Activated CD4-positive, alpha-beta T cell treated with anti-CD3 and anti-CD28 coated beads for 36 hours (primary cell): ENCODE data around the gene ADAR. TPM values are rescaled to one million over a fixed set of nuclear protein-coding genes. Genes with fewer than 3 reads are reported as not detected.

Experiments used
- ATAC-seq: fragments of 200-7000 bp; cut with Tn5 transposase; one replicate; pipeline ENCODE4 v1.10.0; 2021; ENCODE audit warnings: mild to moderate bottlenecking, moderate library complexity
- CTCF ChIA-PET: fragments of 350-600 bp; sonication (Branson Sonifier 250); formaldehyde crosslinking; loops from one replicate; lab custom pipeline; 2021; ENCODE audit warnings: antibody characterized with exemption; lab: Charles Lee
- POLR2A ChIA-PET: fragments of 350-600 bp; sonication (Branson Sonifier 250); formaldehyde crosslinking; loops from one replicate; lab custom pipeline; 2021; ENCODE audit warnings: antibody characterized with exemption, inconsistent platforms; lab: Charles Lee
- DNase-seq: peaks from one replicate; pipeline ENCODE4 v3.0.0-alpha.2; 2020
- H3K27ac Mint-ChIP-seq: one replicate; pipeline ENCODE4 v1.8.0; 2021; ENCODE audit warnings: mixed read lengths
- H3K27me3 Mint-ChIP-seq: one replicate; pipeline ENCODE4 v1.8.0; 2021; ENCODE audit warnings: mixed read lengths
- H3K36me3 Mint-ChIP-seq: one replicate; pipeline ENCODE4 v1.8.0; 2021; ENCODE audit warnings: low read depth, mixed read lengths
- H3K4me1 Mint-ChIP-seq: one replicate; pipeline ENCODE4 v1.8.0; 2021; ENCODE audit warnings: mixed read lengths
- H3K4me3 Mint-ChIP-seq: one replicate; pipeline ENCODE4 v1.8.0; 2021; ENCODE audit warnings: mild to moderate bottlenecking, moderate library complexity, mixed read lengths
- H3K9me3 Mint-ChIP-seq: one replicate; pipeline ENCODE4 v1.8.0; 2021; ENCODE audit warnings: low read depth, mixed read lengths
- intact Hi-C, 2 experiments: fragments of 100-400 bp; cut with DNase I in 1 of 2; cut with micrococcal nuclease in 1 of 2; formaldehyde crosslinking; loops; one replicate each; pipeline versions ENCODE4 v1.14.2 to v1.15.1; 2022 to 2024; cut with DNase I, micrococcal nuclease
- total RNA-seq, 2 experiments: library from RNA; stranded (reverse); gene quantifications; one replicate each; pipeline ENCODE4 v1.2.3, GENCODE V29; 2021

The ADAR gene
- total RNA-seq, 2 experiments from 2014 or later, result 310 to 332 TPM

GRCh38 chr1:154616659-154617345 lies 8.8 kb upstream of the ADAR start:
- no peaks in the 10 kb centered on the region for H3K9me3 Mint-ChIP-seq
- no peak overlapping the region for H3K27ac Mint-ChIP-seq
- ATAC-seq (no peak), DNase-seq (no peak)
- H3K4me1 Mint-ChIP-seq, result peaks cover 52% of the 10 kb centered on the region
- intact Hi-C loops, result no loop called here
- CTCF ChIA-PET, result interaction anchor here (0.6 kb wide), 2 partner anchors 57 to 131 kb away, joined by 3 to 5 read pairs; no protein-coding TSS in a partner anchor
- H3K4me3 Mint-ChIP-seq, result no peak overlapping the region
- POLR2A ChIA-PET, result no interaction called here
- H3K36me3 Mint-ChIP-seq, result peaks cover 8% of the 10 kb centered on the region
- no peaks in the 10 kb centered on the region for H3K27me3 Mint-ChIP-seq

- H3K27me3 Mint-ChIP-seq, result no peaks in the 10 kb centered on the region
- no peak overlapping the region for H3K27ac Mint-ChIP-seq
- intact Hi-C loops, result no loop called here
- ChIA-PET CTCF (interaction anchor here (0.6 kb wide), 1 partner anchor 324 kb away, joined by 3 read pairs; no protein-coding TSS in a partner anchor), POLR2A (no interaction called here)
- no peak for DNase-seq
- peaks cover 59% of the 10 kb centered on the region for H3K4me1 Mint-ChIP-seq
- H3K36me3 Mint-ChIP-seq, result peaks cover 9% of the 10 kb centered on the region
- H3K4me3 Mint-ChIP-seq, result no peak overlapping the region
- no peak for ATAC-seq
- H3K9me3 Mint-ChIP-seq, result no peaks in the 10 kb centered on the region
Measured at GRCh38 chr1:154615411-154615810, 7.4 kb upstream of the ADAR start.

- DNase-seq (no peak), ATAC-seq (peak; percentile 34)
- POLR2A ChIA-PET, result no interaction called here
- Mint-ChIP-seq H3K4me1 (peaks cover 61% of the 10 kb centered on the region), H3K27me3 (no peaks in the 10 kb centered on the region), H3K27ac (peak overlapping the region; percentile 81), H3K9me3 (no peaks in the 10 kb centered on the region), H3K36me3 (peaks cover 11% of the 10 kb centered on the region), H3K4me3 (no peak overlapping the region)
- intact Hi-C loops, result no loop called here
- CTCF ChIA-PET, result no interaction called here
Measured at GRCh38 chr1:154614901-154615300, 6.9 kb upstream of the ADAR start.

- intact Hi-C loops, result no loop called here
- no peak for DNase-seq
- POLR2A ChIA-PET, result no interaction called here
- peaks cover 11% of the 10 kb centered on the region for H3K36me3 Mint-ChIP-seq
- ATAC-seq, result no peak
- peak overlapping the region; percentile 81 for H3K27ac Mint-ChIP-seq
- no peaks in the 10 kb centered on the region for H3K9me3 Mint-ChIP-seq
- no peaks in the 10 kb centered on the region for H3K27me3 Mint-ChIP-seq
- CTCF ChIA-PET, result interaction anchor here (0.8 to 1.1 kb wide), 2 partner anchors 35 to 55 kb away, joined by 3 to 4 read pairs; no protein-coding TSS in a partner anchor
- H3K4me3 Mint-ChIP-seq, result no peak overlapping the region
- peaks cover 65% of the 10 kb centered on the region for H3K4me1 Mint-ChIP-seq
Measured at GRCh38 chr1:154614247-154614646, 6.3 kb upstream of the ADAR start.

- no peaks in the 10 kb centered on the region for H3K27me3 Mint-ChIP-seq
- H3K4me1 Mint-ChIP-seq, result peaks cover 64% of the 10 kb centered on the region
- H3K36me3 Mint-ChIP-seq, result peaks cover 17% of the 10 kb centered on the region
- ChIA-PET POLR2A (interaction anchor here (0.7 to 1.0 kb wide), 2 partner anchors 16 to 116 kb away, joined by 3 to 7 read pairs; no protein-coding TSS in a partner anchor), CTCF (interaction anchor here (0.6 kb wide), 2 partner anchors 17 to 69 kb away, joined by 3 read pairs; no protein-coding TSS in a partner anchor)
- intact Hi-C loops, result no loop called here
- H3K27ac Mint-ChIP-seq, result peak overlapping the region; percentile 99
- no peaks in the 10 kb centered on the region for H3K9me3 Mint-ChIP-seq
- DNase-seq (no peak), ATAC-seq (no peak)
- H3K4me3 Mint-ChIP-seq, result no peak overlapping the region
Measured at GRCh38 chr1:154611150-154611862, 3.3 kb upstream of the ADAR start.

GRCh38 chr1:154609398-154610380 lies 1.7 kb upstream of the ADAR start:
- H3K27ac Mint-ChIP-seq, result peak overlapping the region; percentile 99
- peaks cover 33% of the 10 kb centered on the region for H3K36me3 Mint-ChIP-seq
- POLR2A ChIA-PET, result interaction anchor here (1.1 kb wide), 1 partner anchor 17 kb away, joined by 5 read pairs; no protein-coding TSS in a partner anchor
- ATAC-seq (peak; percentile 59), DNase-seq (peak; percentile 77)
- peaks cover 64% of the 10 kb centered on the region for H3K4me1 Mint-ChIP-seq
- CTCF ChIA-PET, result interaction anchor here (0.7 to 2.4 kb wide), 3 partner anchors 10 to 150 kb away, joined by 3 to 18 read pairs (median 5); no protein-coding TSS in a partner anchor
- peak overlapping the region; percentile 95 for H3K4me3 Mint-ChIP-seq
- no peaks in the 10 kb centered on the region for H3K27me3 Mint-ChIP-seq
- intact Hi-C loops, result loop anchor here (1.0 to 5.0 kb wide), 6 partner anchors 18 to 1062 kb away; partner anchors contain the start of genes IL6R (in 1 of the 2), PMVK (in 1 of the 2), S100A3 (in 1 of the 2) and S100A4 (in 1 of the 2)
- no peaks in the 10 kb centered on the region for H3K9me3 Mint-ChIP-seq

GRCh38 chr1:154608397-154609270 lies 648 bp upstream of the ADAR start:
- peak overlapping the region; percentile 99 for H3K27ac Mint-ChIP-seq
- no peaks in the 10 kb centered on the region for H3K9me3 Mint-ChIP-seq
- DNase-seq (peak; percentile 64), ATAC-seq (no peak)
- intact Hi-C loops, result loop anchor here (1.0 to 5.0 kb wide), 14 partner anchors 19 to 1061 kb away; partner anchors contain the start of genes CKS1B (in 1 of the 2), IL6R (in 1 of the 2), PBXIP1 (in 1 of the 2) and PMVK (in 1 of the 2)
- ChIA-PET POLR2A (interaction anchor here (1.0 kb wide), 1 partner anchor 15 kb away, joined by 3 read pairs; no protein-coding TSS in a partner anchor), CTCF (interaction anchor here (0.6 to 2.4 kb wide), 4 partner anchors 9 to 347 kb away, joined by 3 to 18 read pairs (median 4); partner anchors contain the start of gene PBXIP1)
- peaks cover 68% of the 10 kb centered on the region for H3K4me1 Mint-ChIP-seq
- H3K36me3 Mint-ChIP-seq, result peaks cover 42% of the 10 kb centered on the region
- H3K4me3 Mint-ChIP-seq, result peak overlapping the region; percentile 95
- no peaks in the 10 kb centered on the region for H3K27me3 Mint-ChIP-seq

GRCh38 chr1:154607106-154607608 lies 829 bp downstream of the ADAR start:
- DNase-seq (peak; percentile 31), ATAC-seq (peak; percentile 1)
- H3K9me3 Mint-ChIP-seq, result no peaks in the 10 kb centered on the region
- H3K4me3 Mint-ChIP-seq, result peak overlapping the region; percentile 95
- peaks cover 71% of the 10 kb centered on the region for H3K4me1 Mint-ChIP-seq
- no peaks in the 10 kb centered on the region for H3K27me3 Mint-ChIP-seq
- ChIA-PET CTCF (interaction anchor here (0.5 to 2.6 kb wide), 6 partner anchors 15 to 115 kb away, joined by 3 to 9 read pairs (median 4); no protein-coding TSS in a partner anchor), POLR2A (interaction anchor here (0.6 kb wide), 1 partner anchor 18 kb away, joined by 6 read pairs; no protein-coding TSS in a partner anchor)
- peaks cover 53% of the 10 kb centered on the region for H3K36me3 Mint-ChIP-seq
- intact Hi-C loops, result loop anchor here (1.0 to 5.0 kb wide), 5 partner anchors 48 to 1060 kb away; partner anchors contain the start of genes GATAD2B (in 1 of the 2), IL6R (in 1 of the 2), S100A3 (in 1 of the 2) and S100A4 (in 1 of the 2)
- H3K27ac Mint-ChIP-seq, result peak overlapping the region; percentile 99

GRCh38 chr1:154605534-154605933 lies 2.5 kb downstream of the ADAR start:
- ChIA-PET CTCF (interaction anchor here (0.6 to 2.6 kb wide), 9 partner anchors 13 to 456 kb away, joined by 3 to 10 read pairs (median 4); no protein-coding TSS in a partner anchor), POLR2A (interaction anchor here (0.6 to 1.3 kb wide), 4 partner anchors 21 to 365 kb away, joined by 3 to 4 read pairs (median 3); partner anchors contain the start of gene SHC1)
- ATAC-seq, result no peak
- no peak for DNase-seq
- Mint-ChIP-seq H3K27me3 (no peaks in the 10 kb centered on the region), H3K27ac (peak overlapping the region; percentile 82), H3K4me3 (peak overlapping the region; percentile 7), H3K4me1 (peaks cover 72% of the 10 kb centered on the region), H3K36me3 (peaks cover 65% of the 10 kb centered on the region), H3K9me3 (no peaks in the 10 kb centered on the region)
- intact Hi-C loops, result loop anchor here (5.0 kb wide), 3 partner anchors 108 to 1058 kb away; partner anchors contain the start of genes IL6R (in 1 of the 2), S100A3 (in 1 of the 2) and S100A4 (in 1 of the 2)
